Skin epidermis (tissue), 12 donors: Measurements from ENCODE around the gene NEAT1.
"Not testable (repeated sequence)": the region's sequence is repeated elsewhere in the genome, so short reads cannot be mapped to it uniquely, and the experiment has no call there.

ENCODE experiments used
- H3K27ac ChIP-seq, 21 experiments: fragments of 200-600 bp; sonication (generic) in 11 of 21; one replicate each; pipeline ENCODE4 v1.5.0; 2020; ENCODE audit warnings: mild to moderate bottlenecking in 3 of 21, inconsistent platforms in 2 of 21, moderate library complexity in 2 of 21
- H3K4me3 ChIP-seq, 7 experiments: fragments of 200-600 bp; sonication (generic) in 2 of 7; one replicate each; pipeline ENCODE4 v1.5.0; 2020; ENCODE audit warnings: inconsistent platforms in 2 of 7, mild to moderate bottlenecking in 2 of 7, moderate library complexity in 1 of 7

NEAT1 gene

GRCh38 chr11:65465471-65465870 is 42.9 kb downstream of the NEAT1 start:
- H3K4me3 ChIP-seq, H3K27ac ChIP-seq: not testable (repeated sequence)

GRCh38 chr11:65467306-65467705 is 44.7 kb downstream of the NEAT1 start:
- H3K27ac ChIP-seq, H3K4me3 ChIP-seq: not testable (repeated sequence)

GRCh38 chr11:65468874-65469333 is 46.3 kb downstream of the NEAT1 start:
- H3K27ac ChIP-seq, result peak overlapping the region in 5 of 21 experiments; percentile 16 to 49 (median 26)
- H3K4me3 ChIP-seq, result no peak overlapping the region

- Histone ChIP-seq H3K27ac (peak overlapping the region in 14 of 21 experiments; percentile 41 to 98 (median 92)), H3K4me3 (no peak overlapping the region)
Observed at GRCh38 chr11:65470433-65471049, 47.9 kb downstream of the NEAT1 start.

- Histone ChIP-seq H3K27ac (peak overlapping the region in 20 of 21 experiments; percentile 63 to 98 (median 90)), H3K4me3 (peak overlapping the region in 2 of 7 experiments; percentile 1 to 3)
Observed at GRCh38 chr11:65471447-65471891, 48.9 kb downstream of the NEAT1 start.

- peak overlapping the region; percentile 17 to 95 (median 87) for H3K27ac ChIP-seq
- not testable (repeated sequence) for H3K4me3 ChIP-seq
Observed at GRCh38 chr11:65472588-65473277, 50.1 kb downstream of the NEAT1 start.

- peak overlapping the region in 17 of 21 experiments; percentile 17 to 95 (median 88) for H3K27ac ChIP-seq
- H3K4me3 ChIP-seq, result no peak overlapping the region
Observed at GRCh38 chr11:65473278-65473860, 50.8 kb downstream of the NEAT1 start.

- Histone ChIP-seq H3K27ac (peak overlapping the region in 15 of 21 experiments; percentile 2 to 99 (median 61)), H3K4me3 (no peak overlapping the region)
Observed at GRCh38 chr11:65474864-65475263, 52.3 kb downstream of the NEAT1 start.

GRCh38 chr11:65476632-65477148 is 54.1 kb downstream of the NEAT1 start:
- Histone ChIP-seq H3K4me3 (peak overlapping the region; percentile 41 to 74 (median 63)), H3K27ac (peak overlapping the region; percentile 89 to 100 (median 99))

GRCh38 chr11:65477149-65477965 is 54.8 kb downstream of the NEAT1 start:
- H3K4me3 ChIP-seq, result peak overlapping the region; percentile 41 to 74 (median 63)
- peak overlapping the region; percentile 89 to 100 (median 99) for H3K27ac ChIP-seq

GRCh38 chr11:65478388-65479183 is 56.0 kb downstream of the NEAT1 start:
- H3K27ac ChIP-seq, result peak overlapping the region; percentile 43 to 100 (median 99)
- H3K4me3 ChIP-seq, result peak overlapping the region in 2 of 7 experiments; percentile 59 to 63

- Histone ChIP-seq H3K4me3 (peak overlapping the region in 1 of 7 experiments; percentile 63), H3K27ac (peak overlapping the region in 20 of 21 experiments; percentile 94 to 100 (median 99))
Observed at GRCh38 chr11:65479184-65480145, 56.9 kb downstream of the NEAT1 start.

GRCh38 chr11:65482306-65482850 is 59.8 kb downstream of the NEAT1 start:
- peak overlapping the region in 2 of 21 experiments; percentile 26 to 97 for H3K27ac ChIP-seq
- H3K4me3 ChIP-seq, result no peak overlapping the region

GRCh38 chr11:65485920-65486219 is 63.3 kb downstream of the NEAT1 start:
- Histone ChIP-seq H3K27ac (peak overlapping the region in 19 of 21 experiments; percentile 7 to 100 (median 83)), H3K4me3 (no peak overlapping the region)

- no peak overlapping the region for H3K4me3 ChIP-seq
- H3K27ac ChIP-seq, result peak overlapping the region in 19 of 21 experiments; percentile 64 to 100 (median 85)
Observed at GRCh38 chr11:65486570-65487466, 64.2 kb downstream of the NEAT1 start.
